HCT116 (cell line): ENCODE measurements around the gene TMEM208. TPM values are rescaled to one million over a fixed set of nuclear protein-coding genes. Genes with fewer than 3 reads are reported as not detected.
A peak's percentile ranks its signal among the peaks of the same experiment; 100 is the strongest.

ENCODE experiments used
- ATAC-seq: fragments of 200-7000 bp; cut with Tn5 transposase; 2 replicates; pipeline ENCODE4 v1.9.1; 2020; ENCODE audit warnings: mild to moderate bottlenecking, moderate library complexity
- BruUV-seq: library from RNA; stranded (reverse); fragments of 400-500 nt; replicated peaks from 2 replicates; lab custom pipeline; 2021; lab: Mats Ljungman, UMichigan
- CTCF ChIA-PET: fragments of 300-600 bp; sonication (Branson Sonifier 250); formaldehyde crosslinking; loops from one replicate; lab custom pipeline; 2021; ENCODE audit warnings: antibody characterized with exemption; lab: Charles Lee
- POLR2A ChIA-PET: fragments of 300-600, 350-600 bp; sonication (Branson Sonifier 250); formaldehyde crosslinking; loops from one replicate; lab custom pipeline; 2021; ENCODE audit warnings: antibody characterized with exemption; lab: Charles Lee
- RAD21 ChIA-PET, 2 experiments: fragments of 300-600 bp; sonication (Branson Sonifier 250); formaldehyde crosslinking; loops; one replicate each; lab custom pipeline; 2023; ENCODE audit warnings: low total read pairs in 2 of 2; ENCODE audit not compliant: uncharacterized antibody in 2 of 2, unreplicated experiment in 2 of 2, low non-redundant PET in 1 of 2; lab: Charles Lee
- DNase-seq: peaks from one replicate; pipeline ENCODE4 v3.0.0-alpha.2; 2010; ENCODE audit warnings: low read depth, low spot score
- H2AFZ ChIP-seq: fragments of 200-600 bp; shearing (Covaris generic), sonication (generic); 2 replicates; pipeline ENCODE4 v1.6.1; 2017; ENCODE audit warnings: low read depth, mixed run types, mixed read lengths, antibody characterized with exemption, low read length; ENCODE audit not compliant: poor library complexity, severe bottlenecking
- H3K27ac ChIP-seq: 2 replicates; pipeline ENCODE4 v1.5.1; 2012; ENCODE audit warnings: low read depth, low read length
- H3K27me3 ChIP-seq: fragments of 200-600 bp; sonication (generic); 2 replicates; pipeline ENCODE4 v1.6.1; 2016; ENCODE audit warnings: mixed run types, low read length, mixed read lengths; ENCODE audit not compliant: insufficient read depth
- H3K36me3 ChIP-seq, 2 experiments: fragments of 200-500 bp in 1 of 2; fragments of 200-600 bp in 1 of 2; sonication (Bioruptor generic) in 1 of 2; sonication (generic) in 1 of 2; 2 replicates each; pipeline versions ENCODE4 v1.5.1 to v1.6.1; 2014 to 2016; ENCODE audit warnings: low read length in 2 of 2, inconsistent platforms in 1 of 2, mixed read lengths in 1 of 2, mixed run types in 1 of 2; ENCODE audit not compliant: insufficient read depth in 2 of 2, control insufficient read depth in 1 of 2
- H3K4me1 ChIP-seq, 2 experiments: fragments of 200-600 bp in 1 of 2; sonication (generic) in 1 of 2; 2 replicates each; pipeline versions ENCODE4 v1.5.1 to v1.6.1; 2012 to 2017; ENCODE audit warnings: low read length in 2 of 2, inconsistent platforms in 1 of 2, mild to moderate bottlenecking in 1 of 2, mixed read lengths in 1 of 2, mixed run types in 1 of 2, moderate library complexity in 1 of 2; ENCODE audit not compliant: insufficient read depth in 2 of 2, control insufficient read depth in 1 of 2
- H3K4me2 ChIP-seq: fragments of 200-600 bp; sonication (generic); 2 replicates; pipeline ENCODE4 v1.6.1; 2017; ENCODE audit warnings: mixed run types, low read length, mixed read lengths
- H3K4me3 ChIP-seq, 2 experiments: fragments of 200-600 bp in 1 of 2; sonication (generic) in 1 of 2; replicated peaks in 1 of 2; 2 replicates each; pipeline ENCODE4 v1.5.1; 2011 to 2016; ENCODE audit warnings: low read length in 2 of 2, control low read depth in 1 of 2, low read depth in 1 of 2, mild to moderate bottlenecking in 1 of 2, mixed read lengths in 1 of 2, mixed run types in 1 of 2
- H3K79me2 ChIP-seq: fragments of 200-600 bp; sonication (generic); 2 replicates; pipeline ENCODE4 v1.6.1; 2017; ENCODE audit warnings: mild to moderate bottlenecking, mixed run types, low read length, moderate library complexity, mixed read lengths; ENCODE audit not compliant: insufficient read depth
- H3K9ac ChIP-seq: fragments of 200-600 bp; sonication (generic); 2 replicates; pipeline ENCODE4 v1.6.1; 2016; ENCODE audit warnings: low read length, mixed read lengths
- H3K9me2 ChIP-seq: fragments of 200-600 bp; sonication (generic), shearing (Covaris generic); 2 replicates; pipeline ENCODE4 v1.6.1; 2017; ENCODE audit warnings: mixed run types, mild to moderate bottlenecking, moderate library complexity; ENCODE audit not compliant: insufficient read depth
- H3K9me3 ChIP-seq, 2 experiments: fragments of 200-500 bp in 1 of 2; fragments of 200-600 bp in 1 of 2; sonication (Bioruptor generic) in 1 of 2; sonication (generic) in 1 of 2; 2 replicates each; pipeline ENCODE4 v1.6.1; 2014 to 2017; ENCODE audit warnings: low read length in 2 of 2, mixed read lengths in 2 of 2, inconsistent platforms in 1 of 2, low read depth in 1 of 2, mild to moderate bottlenecking in 1 of 2, mixed run types in 1 of 2, moderate library complexity in 1 of 2; ENCODE audit not compliant: control insufficient read depth in 1 of 2, insufficient read depth in 1 of 2
- H4K20me1 ChIP-seq: fragments of 200-600 bp; sonication (generic), shearing (Covaris generic); 2 replicates; pipeline ENCODE4 v1.6.1; 2017; ENCODE audit warnings: mixed run types, mild to moderate bottlenecking, moderate library complexity; ENCODE audit not compliant: insufficient read depth
- ATF3 ChIP-seq: IDR thresholded peaks from 2 replicates; pipeline ENCODE4 v1.6.1; 2012
- CEBPB ChIP-seq: IDR thresholded peaks from 2 replicates; pipeline ENCODE4 v1.6.1; 2012; ENCODE audit warnings: low read depth
- ELF1 ChIP-seq: IDR thresholded peaks from 2 replicates; pipeline ENCODE4 v1.6.1; 2012; ENCODE audit warnings: low read depth, borderline replicate concordance
- EZH2phosphoT487 ChIP-seq: fragments of 200-600 bp; IDR thresholded peaks from 2 replicates; pipeline ENCODE4 v1.6.1; 2018; ENCODE audit warnings: antibody characterized with exemption, borderline replicate concordance
- POLR2A ChIP-seq: IDR thresholded peaks from 2 replicates; pipeline ENCODE4 v1.7.0; 2011; ENCODE audit warnings: borderline replicate concordance; ENCODE audit not compliant: insufficient read depth, insufficient read length; ENCODE audit errors: extremely low read depth
- POLR2AphosphoS5 ChIP-seq: IDR thresholded peaks from 2 replicates; pipeline ENCODE4 v1.6.1; 2011; ENCODE audit warnings: mild to moderate bottlenecking, low read depth, low read length, moderate library complexity
- intact Hi-C: fragments of 100-400 bp; cut with micrococcal nuclease; formaldehyde crosslinking; loops from 2 replicates; pipeline ENCODE4 v1.10.0; 2022
- total RNA-seq: library from RNA; stranded (reverse); gene quantifications from one replicate; pipeline ENCODE4 v1.2.1, GENCODE V29; 2021; ENCODE audit not compliant: unreplicated experiment
- TF ChIP-seq, protein P1 (sequence below), 3 experiments: fragments of 200-600 bp in 1 of 3; sonication (generic) in 1 of 3; IDR thresholded peaks in 2 of 3; conservative IDR thresholded peaks in 1 of 3; 2 replicates each; pipeline ENCODE4 v1.5.1; 2012 to 2017; ENCODE audit warnings: low read depth in 2 of 3, low read length in 2 of 3, antibody characterized with exemption in 1 of 3, borderline replicate concordance in 1 of 3, control low read depth in 1 of 3, mild to moderate bottlenecking in 1 of 3, mixed read lengths in 1 of 3, mixed run types in 1 of 3, moderate library complexity in 1 of 3; ENCODE audit not compliant: insufficient read depth in 1 of 3

Gene TMEM208
- total RNA-seq, 1 experiment from 2014 or later: 36.1 TPM

- peaks cover 22 to 39% of the 10 kb centered on the region in 2 experiments for H3K4me1 ChIP-seq
- H3K4me2 ChIP-seq: peak overlapping the region; percentile 95
- no TSS peak for BruUV-seq
- no peaks in the 10 kb centered on the region for H3K27me3 ChIP-seq
- peak overlapping the region; percentile 21; the same call in 1 of the 2 replicates for H3K27ac ChIP-seq
- ChIA-PET POLR2A (no interaction called here), CTCF (no interaction called here), RAD21 (no interaction called here)
- H4K20me1 ChIP-seq: no peaks in the 10 kb centered on the region; the same call in 1 of the 2 replicates
- peaks cover 24 to 40% of the 10 kb centered on the region in 2 experiments; a peak in 3 of 4 replicates for H3K36me3 ChIP-seq
- intact Hi-C loops: no loop called here
- H3K4me3 ChIP-seq: no peak overlapping the region
- H3K9me2 ChIP-seq: no peaks in the 10 kb centered on the region
- peaks cover 53% of the 10 kb centered on the region for H3K79me2 ChIP-seq
- TF ChIP-seq POLR2A (no peak), EZH2phosphoT487 (no peak), ATF3 (no peak), CEBPB (no peak), ELF1 (no peak)
- TF ChIP-seq, protein P1, sequence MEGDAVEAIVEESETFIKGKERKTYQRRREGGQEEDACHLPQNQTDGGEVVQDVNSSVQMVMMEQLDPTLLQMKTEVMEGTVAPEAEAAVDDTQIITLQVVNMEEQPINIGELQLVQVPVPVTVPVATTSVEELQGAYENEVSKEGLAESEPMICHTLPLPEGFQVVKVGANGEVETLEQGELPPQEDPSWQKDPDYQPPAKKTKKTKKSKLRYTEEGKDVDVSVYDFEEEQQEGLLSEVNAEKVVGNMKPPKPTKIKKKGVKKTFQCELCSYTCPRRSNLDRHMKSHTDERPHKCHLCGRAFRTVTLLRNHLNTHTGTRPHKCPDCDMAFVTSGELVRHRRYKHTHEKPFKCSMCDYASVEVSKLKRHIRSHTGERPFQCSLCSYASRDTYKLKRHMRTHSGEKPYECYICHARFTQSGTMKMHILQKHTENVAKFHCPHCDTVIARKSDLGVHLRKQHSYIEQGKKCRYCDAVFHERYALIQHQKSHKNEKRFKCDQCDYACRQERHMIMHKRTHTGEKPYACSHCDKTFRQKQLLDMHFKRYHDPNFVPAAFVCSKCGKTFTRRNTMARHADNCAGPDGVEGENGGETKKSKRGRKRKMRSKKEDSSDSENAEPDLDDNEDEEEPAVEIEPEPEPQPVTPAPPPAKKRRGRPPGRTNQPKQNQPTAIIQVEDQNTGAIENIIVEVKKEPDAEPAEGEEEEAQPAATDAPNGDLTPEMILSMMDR (IDR thresholded peaks at IDR 0.05 in 2 of 3, conservative IDR thresholded peaks at IDR 0.05 in 1 of 3; ENCODE audit: borderline replicate concordance in 1 of 3, insufficient read depth in 1 of 3, low read depth in 2 of 3, low read length in 2 of 3): no peak
- DNase-seq: no peak
- no peak overlapping the region for H2AFZ ChIP-seq
- H3K9me3 ChIP-seq: no peaks in the 10 kb centered on the region
- no peak overlapping the region for H3K9ac ChIP-seq
- no peak for ATAC-seq
These were observed 32.7 kb upstream of the TMEM208 start for GRCh38 chr16:67194260-67194659.

DNA sequence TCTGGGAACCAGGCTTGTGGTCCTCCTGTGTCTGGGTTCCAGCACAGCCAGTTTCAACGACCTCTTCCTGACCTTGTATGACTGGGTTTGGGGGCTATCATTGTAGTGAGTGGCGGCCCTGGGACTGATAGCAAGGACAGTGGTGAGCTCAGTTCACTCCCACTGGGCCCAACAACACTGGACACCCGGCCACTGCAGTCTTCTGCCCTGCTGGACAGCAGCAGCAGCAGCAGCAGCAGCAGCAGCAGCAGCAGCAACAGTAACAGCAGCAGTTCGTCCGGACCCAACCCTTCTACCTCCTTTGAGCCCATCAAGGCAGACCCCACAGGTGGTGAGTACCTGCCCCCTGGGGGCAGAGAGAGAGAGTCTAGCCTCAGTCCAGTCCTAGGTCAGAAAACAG lies 31.3 kb upstream of the TMEM208 start:
- no peak for TF ChIP-seq POLR2AphosphoS5
- Histone ChIP-seq H3K27ac (peak overlapping the region; percentile 21; the same call in 1 of the 2 replicates), H4K20me1 (no peaks in the 10 kb centered on the region; the same call in 1 of the 2 replicates), H3K27me3 (no peaks in the 10 kb centered on the region), H3K4me1 (peaks cover 26 to 52% of the 10 kb centered on the region in 2 experiments), H3K9me3 (no peaks in the 10 kb centered on the region), H2AFZ (no peak overlapping the region), H3K4me2 (no peak overlapping the region), H3K79me2 (peaks cover 60% of the 10 kb centered on the region), H3K4me3 (no peak overlapping the region), H3K9ac (no peak overlapping the region), H3K36me3 (peaks cover 24 to 40% of the 10 kb centered on the region in 2 experiments; a peak in 3 of 4 replicates), H3K9me2 (no peaks in the 10 kb centered on the region)
- DNase-seq (no peak), ATAC-seq (no peak)
- no TSS peak for BruUV-seq
- RAD21 ChIA-PET: no interaction called here
- intact Hi-C loops: no loop called here
- CTCF ChIA-PET: no interaction called here
- POLR2A ChIA-PET: interaction anchor here (0.8 kb wide), 1 partner anchor 235 kb away, joined by 3 read pairs; the partner anchor contains the start of gene CES3
